ENCODE measurements around the gene ARHGAP45.
"Not testable (repeated sequence)": the region's sequence is repeated elsewhere in the genome, so short reads cannot be mapped to it uniquely, and the experiment has no call there.

The ARHGAP45 gene

GRCh38 chr19:1119475-1120217 is 52.7 kb downstream of the ARHGAP45 start:
- DNase-seq: peak; percentile 30

- no peak for DNase-seq
Observed at GRCh38 chr19:1121395-1121794, 54.4 kb downstream of the ARHGAP45 start.

- no peak for DNase-seq
Observed at GRCh38 chr19:1122021-1122971, 55.3 kb downstream of the ARHGAP45 start.

- peak; percentile 77 for DNase-seq
Observed at GRCh38 chr19:1122972-1123363, 56.0 kb downstream of the ARHGAP45 start.

GRCh38 chr19:1123381-1123780 is 56.4 kb downstream of the ARHGAP45 start:
- no peak for DNase-seq

GRCh38 chr19:1123885-1124677 is 57.1 kb downstream of the ARHGAP45 start:
- no peak for DNase-seq

- DNase-seq: no peak
Observed at GRCh38 chr19:1125601-1126467, 58.9 kb downstream of the ARHGAP45 start.

- DNase-seq: no peak
Observed at GRCh38 chr19:1126984-1127760, 60.2 kb downstream of the ARHGAP45 start.

- no peak for DNase-seq
Observed at GRCh38 chr19:1128106-1128505, 61.1 kb downstream of the ARHGAP45 start.

GRCh38 chr19:1129084-1129483 is 62.1 kb downstream of the ARHGAP45 start:
- DNase-seq: not testable (repeated sequence)

GRCh38 chr19:1129535-1129934 is 62.6 kb downstream of the ARHGAP45 start:
- DNase-seq: no peak

- no peak for DNase-seq
Observed at GRCh38 chr19:1130771-1131717, 64.1 kb downstream of the ARHGAP45 start.

GRCh38 chr19:1131718-1132551 is 65.0 kb downstream of the ARHGAP45 start:
- DNase-seq: peak; percentile 85

GRCh38 chr19:1132552-1133383 is 65.8 kb downstream of the ARHGAP45 start:
- DNase-seq: peak; percentile 68

GRCh38 chr19:1133471-1133929 is 66.5 kb downstream of the ARHGAP45 start:
- DNase-seq: peak; percentile 80

GRCh38 chr19:1134431-1134830 is 67.5 kb downstream of the ARHGAP45 start:
- no peak for DNase-seq

GRCh38 chr19:1135454-1135853 is 68.5 kb downstream of the ARHGAP45 start:
- DNase-seq: no peak

- DNase-seq: no peak
Observed at GRCh38 chr19:1136201-1136600, 69.2 kb downstream of the ARHGAP45 start.

Data from activated CD4-positive, CD25-positive, alpha-beta regulatory T cell treated with anti-CD3 and anti-CD28 coated beads, Interleukin-2, amount 50 U/mL, for 72 hours (primary cell).